H1 (cell line): ENCODE measurements around the gene CTTNBP2. TPM values are rescaled to one million over a fixed set of nuclear protein-coding genes. Genes with fewer than 3 reads are reported as not detected.
A peak's percentile ranks its signal among the peaks of the same experiment; 100 is the strongest.

Experiments used
- CTCF ChIA-PET: fragments of 300-600 bp; sonication (Branson Sonifier 250); formaldehyde crosslinking; loops from one replicate; lab custom pipeline; 2021; ENCODE audit not compliant: partially characterized antibody; lab: Charles Lee
- POLR2A ChIA-PET: fragments of 300-600 bp; sonication (Branson Sonifier 250); formaldehyde crosslinking; loops from one replicate; lab custom pipeline; 2021; ENCODE audit warnings: inconsistent platforms; ENCODE audit not compliant: partially characterized antibody; lab: Charles Lee
- DNase-seq, 2 experiments: peaks; one replicate each; pipeline versions ENCODE4 v3.0.0 to v3.0.0-alpha.2; 2010 to 2022; ENCODE audit warnings: low spot score in 2 of 2, low read depth in 1 of 2, mixed read lengths in 1 of 2
- FAIRE-seq: peaks from 2 replicates; lab custom pipeline; 2011; peaks lifted over from hg19 to GRCh38; lab: Jason Lieb, UNC
- H2AFZ ChIP-seq: 2 replicates; pipeline ENCODE4 v1.8.1; 2012; ENCODE audit warnings: low read length, inconsistent platforms
- H2AK5ac ChIP-seq: 2 replicates; pipeline ENCODE4 v1.6.1; 2013; ENCODE audit warnings: low read depth, low read length
- H2BK120ac ChIP-seq: replicated peaks from 2 replicates; pipeline ENCODE3; 2013; ENCODE audit warnings: low read depth, low read length, inconsistent platforms
- H2BK12ac ChIP-seq: 2 replicates; pipeline ENCODE4 v1.6.1; 2013; ENCODE audit warnings: low read depth, low read length
- H2BK15ac ChIP-seq: 2 replicates; pipeline ENCODE4 v1.6.1; 2013; ENCODE audit warnings: low read length
- H2BK20ac ChIP-seq: 2 replicates; pipeline ENCODE4 v1.6.1; 2013; ENCODE audit warnings: low read length
- H2BK5ac ChIP-seq: 2 replicates; pipeline ENCODE4 v1.6.1; 2013; ENCODE audit warnings: low read depth, low read length
- H3K14ac ChIP-seq: 2 replicates; pipeline ENCODE4 v1.6.1; 2013; ENCODE audit warnings: inconsistent platforms; ENCODE audit not compliant: insufficient read length
- H3K18ac ChIP-seq: 2 replicates; pipeline ENCODE4 v1.6.1; 2013; ENCODE audit warnings: low read length; ENCODE audit errors: extremely low read depth
- H3K23ac ChIP-seq: 2 replicates; pipeline ENCODE4 v1.6.1; 2013; ENCODE audit warnings: inconsistent platforms; ENCODE audit not compliant: insufficient read length
- H3K23me2 ChIP-seq: 2 replicates; pipeline ENCODE4 v1.6.1; 2013; ENCODE audit warnings: low read depth, low read length
- H3K27ac ChIP-seq: 2 replicates; pipeline ENCODE4 v1.6.1; 2011; ENCODE audit warnings: low read depth, low read length, inconsistent platforms
- H3K27me3 ChIP-seq, 4 experiments: replicated peaks in 1 of 4; 1 replicate in 1 of 4; 2 replicates in 3 of 4; pipeline versions ENCODE4 v1.6.1 to v1.8.1; 2011 to 2013; ENCODE audit warnings: low read length in 3 of 4, mild to moderate bottlenecking in 3 of 4, inconsistent platforms in 2 of 4, mixed read lengths in 2 of 4, moderate library complexity in 1 of 4; ENCODE audit not compliant: control insufficient read depth in 3 of 4, insufficient read depth in 3 of 4; ENCODE audit errors: extremely low read depth in 1 of 4
- H3K36me3 ChIP-seq, 4 experiments: 2 replicates each; pipeline versions ENCODE4 v1.6.1 to v1.8.1; 2011 to 2013; ENCODE audit warnings: mild to moderate bottlenecking in 4 of 4, low read length in 3 of 4, moderate library complexity in 2 of 4, control low read depth in 1 of 4, inconsistent platforms in 1 of 4; ENCODE audit not compliant: insufficient read depth in 4 of 4, control insufficient read depth in 2 of 4
- H3K4ac ChIP-seq: replicated peaks from 2 replicates; pipeline ENCODE3; 2013; ENCODE audit warnings: low read length, low read depth, mixed read lengths, inconsistent platforms; ENCODE audit not compliant: insufficient read length
- H3K4me1 ChIP-seq, 4 experiments: replicated peaks in 1 of 4; 1 replicate in 1 of 4; 2 replicates in 3 of 4; pipeline versions ENCODE4 v1.6.1 to v1.8.1; 2011 to 2013; ENCODE audit warnings: low read length in 3 of 4, inconsistent platforms in 2 of 4, mixed read lengths in 1 of 4; ENCODE audit not compliant: insufficient read depth in 4 of 4, control insufficient read depth in 3 of 4
- H3K4me2 ChIP-seq, 2 experiments: 2 replicates each; pipeline versions ENCODE4 v1.6.1 to v1.8.1; 2011 to 2013; ENCODE audit warnings: low read depth in 2 of 2, low read length in 2 of 2, control low read depth in 1 of 2, inconsistent platforms in 1 of 2, mild to moderate bottlenecking in 1 of 2; ENCODE audit not compliant: insufficient read depth in 1 of 2
- H3K4me3 ChIP-seq, 4 experiments: fragments of 200-600, 300-600 bp in 1 of 4; sonication (generic), shearing (Covaris generic), sonication (Bioruptor Twin) in 1 of 4; 2 replicates each; pipeline versions ENCODE4 v1.5.1 to v1.8.1; 2011 to 2016; ENCODE audit warnings: low read length in 4 of 4, low read depth in 3 of 4, control low read depth in 2 of 4, inconsistent platforms in 2 of 4, mild to moderate bottlenecking in 2 of 4, mixed read lengths in 1 of 4, moderate library complexity in 1 of 4; ENCODE audit not compliant: insufficient read depth in 2 of 4; ENCODE audit errors: extremely low read depth in 1 of 4
- H3K56ac ChIP-seq: replicated peaks from 2 replicates; pipeline ENCODE3; 2013; ENCODE audit warnings: low read depth, mild to moderate bottlenecking, mixed read lengths, low read length, inconsistent platforms; ENCODE audit not compliant: insufficient read length
- H3K79me1 ChIP-seq: 2 replicates; pipeline ENCODE4 v1.6.1; 2013; ENCODE audit warnings: low read depth, low read length, control low read depth
- H3K79me2 ChIP-seq, 2 experiments: 2 replicates each; pipeline versions ENCODE4 v1.6.1 to v1.8.1; 2012 to 2013; ENCODE audit warnings: low read length in 2 of 2, mild to moderate bottlenecking in 2 of 2, inconsistent platforms in 1 of 2; ENCODE audit not compliant: insufficient read depth in 2 of 2, control insufficient read depth in 1 of 2
- H3K9ac ChIP-seq, 4 experiments: replicated peaks in 1 of 4; 1 replicate in 1 of 4; 2 replicates in 3 of 4; pipeline versions ENCODE4 v1.6.1 to v1.8.1; 2011 to 2013; ENCODE audit warnings: low read depth in 3 of 4, low read length in 3 of 4, control low read depth in 2 of 4, mild to moderate bottlenecking in 2 of 4, moderate library complexity in 2 of 4, inconsistent platforms in 1 of 4; ENCODE audit errors: extremely low read depth in 1 of 4
- H3K9me3 ChIP-seq, 2 experiments: 2 replicates each; pipeline versions ENCODE4 v1.6.1 to v1.8.1; 2012 to 2013; ENCODE audit warnings: mild to moderate bottlenecking in 2 of 2, moderate library complexity in 2 of 2, control low read depth in 1 of 2, inconsistent platforms in 1 of 2, low read depth in 1 of 2, low read length in 1 of 2, mixed read lengths in 1 of 2; ENCODE audit not compliant: insufficient read depth in 2 of 2
- H4K20me1 ChIP-seq, 2 experiments: replicated peaks in 1 of 2; 2 replicates each; pipeline versions ENCODE3 to v1.8.1; 2011 to 2013; ENCODE audit warnings: inconsistent platforms in 2 of 2, low read length in 2 of 2, mild to moderate bottlenecking in 1 of 2; ENCODE audit not compliant: insufficient read depth in 2 of 2, control insufficient read depth in 1 of 2
- H4K5ac ChIP-seq: 2 replicates; pipeline ENCODE4 v1.6.1; 2013; ENCODE audit warnings: low read length, low read depth, mixed read lengths, inconsistent platforms; ENCODE audit not compliant: insufficient read length
- H4K8ac ChIP-seq: 2 replicates; pipeline ENCODE4 v1.8.0; 2013; ENCODE audit warnings: mild to moderate bottlenecking, moderate library complexity, low read length, inconsistent platforms; ENCODE audit not compliant: insufficient read depth; ENCODE audit errors: extremely low read depth
- H4K91ac ChIP-seq: replicated peaks from 2 replicates; pipeline ENCODE3; 2013; ENCODE audit warnings: low read length, mixed read lengths, inconsistent platforms; ENCODE audit not compliant: insufficient read length
- BACH1 ChIP-seq: IDR thresholded peaks from 2 replicates; pipeline ENCODE4 v1.6.1; 2012; ENCODE audit warnings: low read length, improper control_type of control experiment
- CTBP2 ChIP-seq: IDR thresholded peaks from 2 replicates; pipeline ENCODE4 v1.7.0; 2011; ENCODE audit warnings: borderline replicate concordance, mild to moderate bottlenecking, moderate library complexity, mixed read lengths, low read length; ENCODE audit not compliant: insufficient read depth, insufficient read length
- E2F6 ChIP-seq: IDR thresholded peaks from 2 replicates; pipeline ENCODE4 v1.6.1; 2012; ENCODE audit warnings: inconsistent platforms
- KDM1A ChIP-seq: fragments of 200-600, 300-600 bp; sonication (generic); IDR thresholded peaks from 2 replicates; pipeline ENCODE4 v1.7.1; 2016; ENCODE audit warnings: mild to moderate bottlenecking, low read length, borderline replicate concordance
- MAFK ChIP-seq: IDR thresholded peaks from 2 replicates; pipeline ENCODE4 v1.6.1; 2012; ENCODE audit warnings: low read depth, mild to moderate bottlenecking, improper control_type of control experiment, low read length
- MAX ChIP-seq: IDR thresholded peaks from 2 replicates; pipeline ENCODE4 v1.6.1; 2012; ENCODE audit warnings: inconsistent platforms
- RNF2 ChIP-seq: fragments of 200-900, 300-1000 bp; sonication (generic); IDR thresholded peaks from 2 replicates; pipeline ENCODE4 v1.7.1; 2016; ENCODE audit warnings: borderline replicate concordance, low read depth, mild to moderate bottlenecking, antibody characterized with exemption, low read length; ENCODE audit not compliant: poor library complexity, severe bottlenecking; ENCODE audit errors: missing control alignments
- SP4 ChIP-seq: IDR thresholded peaks from 2 replicates; pipeline ENCODE4 v1.6.1; 2012; ENCODE audit warnings: low read length, inconsistent platforms
- TAF1 ChIP-seq: IDR thresholded peaks from 2 replicates; pipeline ENCODE4 v1.6.1; 2011; ENCODE audit warnings: mild to moderate bottlenecking, low read depth, low read length
- WGBS, 2 experiments: shearing (Covaris generic) in 1 of 2; methylation state at CpG; one replicate each; pipeline versions ENCODE4 v1.1.6 to v1.1.7; 2013 to 2015; ENCODE audit warnings: low lambda C conversion rate in 2 of 2, mixed read lengths in 2 of 2, inconsistent platforms in 1 of 2, low coverage in 1 of 2, missing lambda C conversion rate in 1 of 2; ENCODE audit not compliant: insufficient replicate concordance in 2 of 2, insufficient coverage in 1 of 2, insufficient read length in 1 of 2; ENCODE audit errors: extremely low coverage in 1 of 2, missing lambda C conversion rate in 1 of 2; 5-methylcytosine and 5-hydroxymethylcytosine counted together
- polyA plus RNA-seq, 7 experiments: library from polyadenylated mRNA; depleted of rRNA in 3 of 7; stranded (reverse) in 5 of 7; unstranded in 2 of 7; fragments of >200 nt in 5 of 7; fragments of 200-250 nt in 2 of 7; gene quantifications; 1 replicate in 5 of 7; 2 replicates in 1 of 7; 4 replicates in 1 of 7; pipeline versions ENCODE4 v1.2.1 to v1.2.3, GENCODE V29; 2011 to 2013; ENCODE audit warnings: missing spikeins in 2 of 7, mixed read lengths in 2 of 7
- total RNA-seq: library from RNA; stranded (reverse); fragmentation: NEBNext Ultra II Directional; extraction: Animal tissue kit (Norgen Biotek cat#: 25700); gene quantifications from 2 replicates; pipeline ENCODE4 v1.2.1, GENCODE V29; 2021

Gene CTTNBP2
- total and polyA plus RNA-seq, 2 of the 8 experiments (the other 6 are each of a cell fraction or from before 2014, with no cell fraction given) = 15.3 to 35.1 TPM

GRCh38 chr7:117872561-117873309 lies 506 bp downstream of the CTTNBP2 start:
- Histone ChIP-seq H3K4me1 (peaks cover 4 to 22% (median 11%) of the 10 kb centered on the region in 4 experiments; a peak in 6 of 7 replicates), H2BK15ac (peak overlapping the region; percentile 62; the same call in 1 of the 2 replicates), H4K20me1 (peaks cover 1% of the 10 kb centered on the region in 2 experiments), H3K27ac (peak overlapping the region; percentile 54; the same call in 1 of the 2 replicates), H2BK5ac (peak overlapping the region; percentile 60; the same call in 1 of the 2 replicates), H3K56ac (peak overlapping the region; percentile 87), H2AK5ac (no peak overlapping the region), H3K14ac (no peak overlapping the region), H2BK20ac (peak overlapping the region; percentile 73; the same call in 1 of the 2 replicates), H3K79me1 (0 out of 2 replicates have a peak, but pooled peaks cover 2% of the 10 kb centered on the region), H3K4me2 (peak overlapping the region; percentile 66 to 88), H2BK12ac (peak overlapping the region; percentile 88; the same call in 1 of the 2 replicates), H3K23me2 (peaks cover 13% of the 10 kb centered on the region), H4K5ac (peak overlapping the region; percentile 85), H3K36me3 (peaks cover 0 to 2% (median 0%) of the 10 kb centered on the region in 4 experiments; a peak in 1 of 8 replicates), H2AFZ (peak overlapping the region; percentile 32; the same call in 1 of the 2 replicates), H3K23ac (no peak overlapping the region), H3K4ac (peak overlapping the region; percentile 80), H4K8ac (peak overlapping the region; percentile 80), H3K9me3 (no peaks in the 10 kb centered on the region), H3K27me3 (no peaks in the 10 kb centered on the region), H3K4me3 (peak overlapping the region; percentile 88 to 98 (median 96)), H2BK120ac (peak overlapping the region; percentile 88), H3K9ac (peak overlapping the region; percentile 71 to 85 (median 76)), H4K91ac (peak overlapping the region; percentile 92), H3K79me2 (peaks cover 7 to 51% of the 10 kb centered on the region in 2 experiments; a peak in 3 of 4 replicates), H3K18ac (peak overlapping the region; percentile 88)
- 0% methylated on average over 22 of the region's 57 CpGs; no CpG with 5 or more reads in 1 of the 2 experiments for WGBS, 2 experiments
- ChIA-PET POLR2A (interaction anchor here (0.9 to 1.9 kb wide), 5 partner anchors 11 to 207 kb away, joined by 3 to 5 read pairs (median 3); no protein-coding TSS in a partner anchor), CTCF (interaction anchor here (1.0 to 1.6 kb wide), 8 partner anchors 7 to 84 kb away, joined by 3 to 8 read pairs (median 5); no protein-coding TSS in a partner anchor)
- DNase-seq = peak in 1 of 2 experiments; percentile 65
- no peak for FAIRE-seq
- TF ChIP-seq MAFK = no peak
- no peak; the same call in 1 of the 2 replicates for TF ChIP-seq BACH1
- TF ChIP-seq TAF1 = peak; percentile 3; the same call in 1 of the 2 replicates
- TF ChIP-seq MAX = peak; percentile 43; the same call in 1 of the 2 replicates
- TF ChIP-seq E2F6 = no peak
- TF ChIP-seq SP4 = no peak
- no peak for TF ChIP-seq RNF2
- TF ChIP-seq CTBP2 = peak; percentile 23
- TF ChIP-seq KDM1A = 0 out of 2 replicates have a peak, but pooled peaks have one; percentile 1
